H7 (cell line): ENCODE data around the gene GRIP2. TPM values are rescaled to one million over a fixed set of nuclear protein-coding genes. Genes with fewer than 3 reads are reported as not detected.

Source experiments
- DNase-seq: peaks from one replicate; pipeline ENCODE4 v3.0.0; 2012
- H3K27me3 ChIP-seq: 2 replicates; pipeline ENCODE4 v1.6.0; 2011; ENCODE audit warnings: mild to moderate bottlenecking, low read length; ENCODE audit not compliant: control insufficient read depth, insufficient read depth
- H3K36me3 ChIP-seq: replicated peaks from 2 replicates; pipeline ENCODE4 v1.5.1; 2011; ENCODE audit warnings: low read length; ENCODE audit not compliant: control insufficient read depth, insufficient read depth
- H3K4me3 ChIP-seq: 2 replicates; pipeline ENCODE4 v1.5.1; 2011; ENCODE audit warnings: low read depth, mild to moderate bottlenecking, control low read depth, low read length, moderate library complexity; ENCODE audit not compliant: insufficient read depth
- total RNA-seq: library from RNA; depleted of rRNA; stranded (reverse); fragments of >200 nt; shearing (Covaris generic); gene quantifications from 2 replicates; pipeline ENCODE4 v1.2.3, GENCODE V29; 2014

Gene GRIP2
- total RNA-seq, 1 experiment from 2014 or later, result 2.2 TPM

- no peak overlapping the region for H3K4me3 ChIP-seq
- DNase-seq, result no peak
- no peaks in the 10 kb centered on the region for H3K27me3 ChIP-seq
- H3K36me3 ChIP-seq, result peaks cover 52% of the 10 kb centered on the region
These were observed 75.6 kb downstream of the GRIP2 start for GRCh38 chr3:14464521-14464920.

- peaks cover 50% of the 10 kb centered on the region for H3K36me3 ChIP-seq
- no peak overlapping the region for H3K4me3 ChIP-seq
- no peaks in the 10 kb centered on the region for H3K27me3 ChIP-seq
- no peak for DNase-seq
These were observed 76.0 kb downstream of the GRIP2 start for GRCh38 chr3:14464141-14464465.

DNA sequence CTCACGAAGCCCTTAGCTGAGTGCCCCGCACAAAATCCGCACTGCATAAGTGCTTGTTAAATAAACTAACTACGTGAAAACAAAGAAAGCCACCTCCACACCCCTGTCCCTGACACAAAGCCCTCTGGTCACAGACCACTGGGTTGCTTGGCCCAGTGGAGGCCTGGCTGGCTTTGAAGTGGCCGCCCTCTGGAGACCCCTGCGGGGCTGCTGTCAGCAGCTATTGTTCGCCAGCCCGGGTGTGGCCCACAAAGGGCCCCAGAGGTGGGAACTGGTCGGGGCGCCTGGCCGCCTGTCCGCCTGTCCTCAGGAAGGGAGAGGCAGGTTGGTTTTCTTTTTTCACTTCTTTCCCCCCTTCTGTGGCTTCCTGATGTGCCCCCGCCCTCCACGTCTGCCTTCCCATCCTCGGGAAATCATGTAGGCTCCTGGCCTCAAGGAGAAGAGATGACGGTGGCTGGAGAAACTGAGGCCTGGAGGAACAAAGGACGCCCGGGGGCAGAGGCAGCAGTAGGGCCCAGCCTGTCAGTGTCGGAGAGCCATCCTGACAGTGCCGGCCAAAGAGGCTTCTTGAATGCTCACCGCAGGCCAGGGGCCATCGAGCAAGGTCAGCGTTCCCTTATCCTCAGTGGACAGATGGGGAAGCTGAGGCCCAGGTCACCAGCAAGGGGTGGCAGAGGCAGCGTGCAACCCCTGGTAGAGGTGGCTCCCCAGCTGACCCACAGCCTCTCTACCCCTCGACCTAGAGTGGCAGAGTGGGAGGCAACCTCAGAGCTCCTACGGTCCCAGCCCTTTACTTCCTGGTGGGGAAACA, 76.6 kb downstream of the GRIP2 start:
- DNase-seq, result peak; percentile 84
- Histone ChIP-seq H3K4me3 (no peak overlapping the region), H3K36me3 (peaks cover 51% of the 10 kb centered on the region), H3K27me3 (no peaks in the 10 kb centered on the region)

DNA sequence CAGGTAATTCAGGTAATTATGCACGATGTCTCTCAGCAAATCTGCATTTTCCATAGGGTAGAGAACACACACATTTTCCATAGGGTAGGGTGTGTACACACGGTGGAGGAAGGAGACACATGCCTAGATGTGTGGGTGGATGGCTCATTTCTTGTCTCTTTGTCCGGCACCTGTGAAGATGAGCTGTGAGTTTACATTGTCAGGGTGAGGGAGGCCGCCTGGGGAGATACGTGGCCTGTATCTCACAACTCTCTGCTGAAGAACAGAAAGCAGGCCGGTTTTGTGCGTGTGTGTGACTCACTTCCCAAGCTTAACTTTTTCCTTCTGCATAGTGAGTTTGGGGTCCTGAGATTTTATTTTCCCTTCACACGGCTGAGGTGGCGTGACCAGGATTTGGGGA, 77.4 kb downstream of the GRIP2 start:
- no peak overlapping the region for H3K4me3 ChIP-seq
- no peaks in the 10 kb centered on the region for H3K27me3 ChIP-seq
- DNase-seq, result no peak
- H3K36me3 ChIP-seq, result peaks cover 47% of the 10 kb centered on the region

DNA sequence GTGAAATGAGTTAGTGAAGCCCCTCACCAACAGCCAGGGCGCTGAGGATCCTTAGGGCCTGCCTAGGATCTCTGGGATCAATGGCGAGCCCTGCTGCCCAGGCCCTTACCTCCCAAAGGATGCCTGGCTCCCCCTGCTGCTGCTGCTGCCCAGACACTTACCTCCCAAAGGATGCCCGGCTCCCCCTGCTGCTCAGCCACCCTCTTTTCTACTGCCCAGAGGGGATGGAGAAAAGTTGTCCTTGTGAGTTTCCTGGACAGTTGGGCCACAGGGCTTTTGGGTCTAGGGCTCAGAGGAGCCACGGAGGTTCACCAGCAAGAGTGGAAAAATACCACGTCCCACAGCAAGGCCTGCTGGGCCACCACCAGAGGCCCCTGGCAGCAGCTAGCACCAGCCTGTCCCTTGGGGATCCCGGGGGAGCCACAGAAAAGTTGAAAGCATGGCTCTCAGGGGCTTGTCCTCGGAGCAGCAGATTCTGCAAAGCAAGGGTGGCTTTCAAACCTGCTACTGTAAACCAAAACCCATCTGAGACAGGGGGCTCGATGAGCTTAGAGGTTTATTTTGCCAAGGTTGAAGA, 78.3 kb downstream of the GRIP2 start:
- no peak overlapping the region for H3K4me3 ChIP-seq
- no peaks in the 10 kb centered on the region for H3K27me3 ChIP-seq
- peaks cover 43% of the 10 kb centered on the region for H3K36me3 ChIP-seq
- DNase-seq, result peak; percentile 91

- peaks cover 40% of the 10 kb centered on the region for H3K36me3 ChIP-seq
- DNase-seq, result peak; percentile 66
- H3K4me3 ChIP-seq, result no peak overlapping the region
- no peaks in the 10 kb centered on the region for H3K27me3 ChIP-seq
These were observed 79.0 kb downstream of the GRIP2 start for GRCh38 chr3:14461006-14461747.

DNA sequence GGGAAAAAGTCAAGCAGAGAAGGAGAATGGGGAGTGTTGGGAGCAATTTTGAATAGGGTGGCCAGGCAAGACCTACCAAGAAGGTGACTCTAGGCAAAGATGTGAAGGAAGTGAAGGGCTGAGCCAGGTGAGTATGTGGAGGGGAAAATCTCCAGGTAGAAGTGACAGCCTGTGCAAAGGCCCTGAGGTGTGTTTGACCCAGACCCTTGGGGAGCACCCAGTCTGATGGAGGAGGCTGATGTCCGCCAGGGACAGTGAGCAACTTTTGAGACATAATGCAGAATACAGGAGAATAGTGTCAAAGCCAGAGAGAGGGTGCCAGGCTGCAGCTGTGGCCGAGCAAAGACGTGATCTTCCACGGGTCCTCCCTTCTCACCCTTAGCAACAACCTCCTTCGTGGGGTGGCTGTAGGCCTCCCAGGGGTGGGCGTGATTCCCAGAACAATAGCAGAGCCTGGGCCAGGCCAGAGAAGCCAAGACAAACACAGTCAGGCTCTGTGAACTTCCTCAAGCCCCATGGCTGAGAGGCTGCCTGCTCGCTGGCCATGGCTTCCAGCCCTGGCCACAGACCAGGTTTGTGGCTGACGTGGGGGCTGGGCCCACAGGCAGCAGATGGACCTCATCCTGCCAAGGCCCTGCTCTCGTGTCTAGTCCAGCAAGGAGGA, 79.7 kb downstream of the GRIP2 start:
- Histone ChIP-seq H3K36me3 (peaks cover 39% of the 10 kb centered on the region), H3K4me3 (no peak overlapping the region), H3K27me3 (no peaks in the 10 kb centered on the region)
- DNase-seq, result no peak

DNA sequence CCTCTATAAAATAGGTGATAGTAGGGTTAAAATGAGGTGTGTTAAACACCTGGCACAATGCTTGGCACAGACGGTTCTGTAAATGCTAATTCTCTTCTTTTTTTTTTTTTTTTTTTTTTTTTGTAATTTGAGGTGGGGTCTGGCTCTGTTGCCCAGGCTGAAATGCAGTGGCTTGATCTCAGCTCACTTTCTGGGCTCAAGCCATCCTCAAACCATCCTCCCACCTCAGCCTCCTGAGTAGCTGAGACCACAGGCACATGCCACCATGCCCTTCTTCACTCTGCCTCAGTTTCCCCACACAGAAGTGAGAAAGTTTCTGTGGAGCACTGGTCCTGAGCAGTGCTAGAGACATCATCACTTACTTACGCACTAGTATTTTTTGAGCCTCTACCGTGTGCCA, 80.4 kb downstream of the GRIP2 start:
- H3K27me3 ChIP-seq, result no peaks in the 10 kb centered on the region
- no peak for DNase-seq
- no peak overlapping the region for H3K4me3 ChIP-seq
- H3K36me3 ChIP-seq, result peaks cover 39% of the 10 kb centered on the region

DNA sequence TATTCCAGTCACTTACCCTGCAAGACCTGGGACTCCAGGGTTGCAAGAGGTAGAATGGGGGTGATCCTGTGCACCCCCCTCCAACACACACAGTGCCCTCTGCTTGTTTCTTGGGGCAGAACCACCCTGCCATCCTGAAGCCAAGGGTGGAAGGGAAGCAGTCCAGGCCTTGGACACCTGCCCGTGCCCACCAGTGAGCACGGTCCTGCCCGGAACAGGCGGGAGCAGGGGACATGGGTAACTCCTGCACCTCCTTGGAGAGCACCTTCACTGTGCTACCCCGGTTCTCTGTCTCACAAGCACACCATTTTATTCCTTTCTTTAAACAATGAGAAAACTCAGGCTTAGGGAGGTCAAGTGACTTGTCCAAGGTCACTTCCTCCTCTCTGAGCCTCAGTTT, 80.8 kb downstream of the GRIP2 start:
- no peaks in the 10 kb centered on the region for H3K27me3 ChIP-seq
- no peak overlapping the region for H3K4me3 ChIP-seq
- H3K36me3 ChIP-seq, result peaks cover 39% of the 10 kb centered on the region
- no peak for DNase-seq

- no peak overlapping the region for H3K4me3 ChIP-seq
- no peaks in the 10 kb centered on the region for H3K27me3 ChIP-seq
- peaks cover 33% of the 10 kb centered on the region for H3K36me3 ChIP-seq
- DNase-seq, result no peak
These were observed 81.5 kb downstream of the GRIP2 start for GRCh38 chr3:14458434-14459275.

- peaks cover 32% of the 10 kb centered on the region for H3K36me3 ChIP-seq
- H3K27me3 ChIP-seq, result no peaks in the 10 kb centered on the region
- peak; percentile 94 for DNase-seq
These were observed 82.1 kb downstream of the GRIP2 start for GRCh38 chr3:14457999-14458398.

DNA sequence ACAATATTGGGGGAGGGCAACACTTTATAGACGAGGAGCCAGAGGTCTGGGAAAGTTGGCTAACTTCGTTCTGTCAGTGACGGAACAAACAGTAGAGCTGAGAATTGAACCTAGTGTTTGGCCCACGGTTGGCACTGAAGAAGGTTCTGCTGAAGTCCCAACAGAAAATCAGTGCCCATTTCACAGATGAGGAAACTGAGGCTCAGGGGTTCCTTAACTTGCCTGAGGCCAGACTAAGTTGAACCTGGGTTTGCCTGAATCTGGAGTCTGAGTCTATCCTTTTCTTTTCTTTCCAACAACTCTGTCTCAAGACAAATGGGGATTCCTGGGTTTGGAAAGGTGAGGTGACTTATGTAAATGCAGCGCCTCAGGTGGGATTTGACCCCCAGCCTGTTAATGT, 82.7 kb downstream of the GRIP2 start:
- Histone ChIP-seq H3K36me3 (peaks cover 29% of the 10 kb centered on the region), H3K27me3 (no peaks in the 10 kb centered on the region), H3K4me3 (no peak overlapping the region)
- no peak for DNase-seq

More at GRCh38 chr3:14457999-14458398, 82.1 kb downstream of the GRIP2 start:
- no peak overlapping the region for H3K4me3 ChIP-seq

DNA sequence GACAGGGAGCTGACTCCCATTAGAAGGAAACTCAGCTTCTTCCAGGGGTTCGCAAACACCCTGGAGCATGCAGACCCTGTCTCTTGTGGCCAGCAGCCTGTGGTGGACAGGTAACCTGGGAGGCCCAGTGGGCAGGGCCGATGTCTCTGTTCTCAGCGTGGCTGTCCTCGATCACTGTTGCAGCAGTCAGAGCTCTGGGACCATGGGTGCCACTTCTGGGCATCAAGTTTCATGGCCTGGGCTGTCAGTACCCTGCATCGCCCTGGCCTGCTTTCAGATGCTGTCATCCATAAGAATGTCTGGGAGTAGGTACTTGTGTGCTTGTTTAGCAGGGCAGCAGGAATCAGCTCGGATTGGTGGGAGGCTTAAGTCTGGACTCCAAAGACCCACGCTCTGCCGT, 83.3 kb downstream of the GRIP2 start:
- no peak overlapping the region for H3K4me3 ChIP-seq
- DNase-seq, result no peak
- H3K27me3 ChIP-seq, result no peaks in the 10 kb centered on the region
- H3K36me3 ChIP-seq, result peaks cover 34% of the 10 kb centered on the region
